HG03342 (cell line): ENCODE measurements around the gene BACE1.
"Not testable (repeated sequence)": the region's sequence is repeated elsewhere in the genome, so short reads cannot be mapped to it uniquely, and the experiment has no call there.

Experiments used
- ATAC-seq: cut with Tn5 transposase; IDR thresholded peaks from one replicate; pipeline ENCODE4 v1.9.1; 2021; ENCODE audit warnings: mild to moderate bottlenecking, moderate library complexity; ENCODE audit not compliant: unreplicated experiment

BACE1 gene

GRCh38 chr11:117278347-117278746 lies 37.7 kb downstream of the BACE1 start:
- ATAC-seq = no peak

GRCh38 chr11:117273550-117274289 lies 42.3 kb downstream of the BACE1 start:
- no peak for ATAC-seq

- ATAC-seq = not testable (repeated sequence)
These were observed 43.9 kb downstream of the BACE1 start for GRCh38 chr11:117272175-117272574.

GRCh38 chr11:117271208-117271607 lies 44.8 kb downstream of the BACE1 start:
- no peak for ATAC-seq

- ATAC-seq = no peak
These were observed 46.2 kb downstream of the BACE1 start for GRCh38 chr11:117269856-117270255.

- ATAC-seq = no peak
These were observed 50.3 kb downstream of the BACE1 start for GRCh38 chr11:117265745-117266144.

- ATAC-seq = not testable (repeated sequence)
These were observed 51.3 kb downstream of the BACE1 start for GRCh38 chr11:117264624-117265323.

DNA sequence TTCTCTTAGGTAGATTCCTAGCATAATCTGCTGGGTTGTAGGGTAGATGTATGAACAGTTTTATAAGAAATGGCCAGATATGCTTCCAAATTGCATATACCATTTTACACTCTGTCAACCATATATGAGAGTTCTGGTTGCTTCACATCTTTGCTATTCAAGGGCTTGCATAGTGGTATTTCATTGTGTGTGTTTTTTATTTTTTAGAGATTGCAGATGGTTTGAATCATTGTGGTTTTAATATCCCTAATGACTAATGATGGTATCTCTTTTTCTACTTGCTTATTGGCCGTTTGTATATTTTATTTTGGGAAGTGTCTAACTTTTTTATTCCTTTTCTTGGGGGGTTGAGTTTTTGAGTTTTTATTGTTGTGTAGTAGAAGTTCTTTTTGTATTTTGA lies 56.6 kb downstream of the BACE1 start:
- ATAC-seq = no peak

DNA sequence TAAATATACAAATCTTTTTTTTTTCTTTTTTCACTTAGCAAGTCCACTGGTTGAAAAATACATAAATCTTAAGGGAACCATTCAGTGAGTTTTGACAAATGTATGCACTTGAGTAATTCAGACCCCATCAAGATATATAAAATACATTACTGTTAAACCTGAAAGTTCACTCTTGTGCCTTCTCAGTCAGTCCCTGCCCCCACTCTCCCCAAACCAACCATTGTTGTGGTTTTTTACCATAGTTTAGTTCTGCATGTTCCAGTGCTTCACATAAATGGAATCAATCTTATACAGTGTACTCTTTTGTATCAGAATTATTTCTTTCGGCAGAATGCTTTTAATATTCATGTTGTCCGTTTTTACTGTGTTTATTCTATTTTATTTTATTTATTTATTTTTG lies 57.5 kb downstream of the BACE1 start:
- no peak for ATAC-seq

- no peak for ATAC-seq
These were observed 59.5 kb downstream of the BACE1 start for GRCh38 chr11:117256573-117256972.

- no peak for ATAC-seq
These were observed 60.1 kb downstream of the BACE1 start for GRCh38 chr11:117255966-117256365.

DNA sequence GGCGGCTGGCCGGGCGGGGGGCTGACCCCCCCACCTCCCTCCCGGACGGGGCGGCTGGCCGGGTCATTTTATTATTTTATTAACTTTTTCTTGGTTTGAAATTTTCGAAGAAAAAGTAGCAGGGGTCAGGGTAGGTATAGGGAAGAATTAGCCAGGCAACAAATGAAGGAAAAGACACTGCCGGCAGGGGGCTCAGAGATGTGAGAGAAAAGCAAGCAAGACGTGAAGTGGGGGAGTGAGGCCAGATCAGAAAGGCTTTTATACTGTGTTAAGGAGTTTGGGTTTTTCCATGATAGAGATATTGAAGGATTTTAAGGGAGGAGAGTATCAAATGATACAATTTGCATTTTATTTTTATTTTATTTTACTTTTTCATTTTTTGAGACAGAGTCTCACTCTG lies 64.5 kb downstream of the BACE1 start:
- ATAC-seq = no peak

DNA sequence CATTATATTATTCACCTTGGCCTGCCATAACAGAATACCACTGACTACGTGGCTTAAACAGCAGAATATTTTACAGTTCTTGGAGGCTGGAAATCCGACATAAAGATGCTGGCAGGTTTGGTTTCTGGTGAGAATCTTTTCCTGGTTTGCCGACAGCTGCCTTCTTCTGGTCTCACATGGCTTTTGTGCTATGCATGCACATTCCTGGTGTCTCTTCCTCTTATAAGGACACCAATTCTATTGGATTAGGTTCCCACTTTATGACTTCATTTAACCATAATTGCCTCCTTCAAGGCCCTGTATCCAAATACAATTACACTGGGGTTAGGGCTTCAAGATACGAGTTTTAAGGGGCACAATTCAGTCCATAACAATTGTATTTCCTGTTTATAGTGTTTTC lies 66.5 kb downstream of the BACE1 start:
- no peak for ATAC-seq

- ATAC-seq = no peak
These were observed 67.7 kb downstream of the BACE1 start for GRCh38 chr11:117248341-117248740.

GRCh38 chr11:117239295-117239694 lies 76.8 kb downstream of the BACE1 start:
- ATAC-seq = no peak

DNA sequence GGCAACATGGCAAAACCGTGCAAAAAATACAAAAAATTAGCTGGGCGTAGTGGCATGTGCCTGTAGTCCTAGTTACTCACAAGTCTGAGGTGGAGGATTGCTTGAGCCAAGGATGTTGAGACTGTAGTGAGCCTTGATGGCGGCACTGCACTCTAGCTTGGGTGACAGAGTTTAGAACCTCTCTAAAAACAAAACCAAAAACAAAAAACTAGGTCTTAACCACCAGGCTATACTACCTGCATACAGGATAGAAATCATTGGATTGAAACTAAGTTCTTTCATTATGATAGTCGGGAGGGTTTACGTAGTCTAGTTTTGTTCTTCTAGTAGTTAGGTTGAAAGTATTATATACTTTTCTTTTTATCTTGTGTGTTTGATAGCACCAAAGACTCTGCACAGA lies 77.8 kb downstream of the BACE1 start:
- no peak for ATAC-seq
